Activated CD4-positive, alpha-beta memory T cell treated with anti-CD3 and anti-CD28 coated beads, Interleukin-2, amount 10 ng/mL, durations not matched to agents 7 days and 5 days (primary cell): ENCODE results near the gene NDNF. TPM values are rescaled to one million over a fixed set of nuclear protein-coding genes. Genes with fewer than 3 reads are reported as not detected.

Experiments
- CTCF ChIA-PET: fragments of 350-600 bp; sonication (Branson Sonifier 250); formaldehyde crosslinking; loops from one replicate; lab custom pipeline; 2021; ENCODE audit warnings: antibody characterized with exemption, inconsistent platforms; lab: Charles Lee
- POLR2A ChIA-PET: fragments of 350-600 bp; sonication (Branson Sonifier 250); formaldehyde crosslinking; loops from one replicate; lab custom pipeline; 2021; ENCODE audit warnings: antibody characterized with exemption; lab: Charles Lee
- DNase-seq: peaks from one replicate; pipeline ENCODE4 v3.0.0-alpha.2; 2020
- H3K27ac Mint-ChIP-seq: one replicate; pipeline ENCODE4 v1.8.0; 2021; ENCODE audit warnings: mild to moderate bottlenecking, mixed read lengths
- H3K27me3 Mint-ChIP-seq: one replicate; pipeline ENCODE4 v1.8.0; 2021; ENCODE audit warnings: mixed read lengths
- H3K36me3 Mint-ChIP-seq: one replicate; pipeline ENCODE4 v1.8.0; 2021; ENCODE audit warnings: low read depth, mixed read lengths
- H3K4me1 Mint-ChIP-seq: one replicate; pipeline ENCODE4 v1.8.0; 2021; ENCODE audit warnings: mixed read lengths
- H3K4me3 Mint-ChIP-seq: one replicate; pipeline ENCODE4 v1.8.0; 2021; ENCODE audit warnings: mild to moderate bottlenecking, mixed read lengths
- H3K9me3 Mint-ChIP-seq: one replicate; pipeline ENCODE4 v1.8.0; 2021; ENCODE audit warnings: mixed read lengths
- total RNA-seq, 2 experiments: library from RNA; stranded (reverse); gene quantifications; one replicate each; pipeline ENCODE4 v1.2.3, GENCODE V29; 2021

The NDNF gene
- total RNA-seq, 2 experiments from 2014 or later = 0.28 TPM; not detected in 1

DNA sequence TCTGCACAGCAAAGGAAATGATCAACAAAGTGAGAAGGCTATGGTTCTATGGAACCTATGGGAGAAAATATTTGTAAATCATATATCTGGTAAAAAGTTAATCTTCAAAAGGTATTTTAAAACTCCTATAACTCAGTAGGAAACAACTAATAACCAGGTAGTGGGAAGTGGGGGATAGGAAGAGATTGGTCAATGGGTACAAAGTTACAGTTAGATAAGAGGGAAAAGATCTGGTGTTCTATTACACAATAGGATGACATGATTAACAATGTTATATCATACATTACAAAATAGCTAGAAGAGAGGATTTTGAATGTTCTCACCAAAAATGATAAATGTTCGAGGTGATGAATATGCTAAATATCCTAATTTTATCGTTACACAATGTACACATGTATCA is 46.3 kb downstream of the NDNF start:
- ChIA-PET POLR2A (no interaction called here), CTCF (no interaction called here)
- no peak for DNase-seq
- Mint-ChIP-seq H3K4me1 (no peaks in the 10 kb centered on the region), H3K9me3 (no peaks in the 10 kb centered on the region), H3K27ac (no peak overlapping the region), H3K27me3 (peaks cover 21% of the 10 kb centered on the region), H3K4me3 (no peak overlapping the region), H3K36me3 (no peaks in the 10 kb centered on the region)

DNA sequence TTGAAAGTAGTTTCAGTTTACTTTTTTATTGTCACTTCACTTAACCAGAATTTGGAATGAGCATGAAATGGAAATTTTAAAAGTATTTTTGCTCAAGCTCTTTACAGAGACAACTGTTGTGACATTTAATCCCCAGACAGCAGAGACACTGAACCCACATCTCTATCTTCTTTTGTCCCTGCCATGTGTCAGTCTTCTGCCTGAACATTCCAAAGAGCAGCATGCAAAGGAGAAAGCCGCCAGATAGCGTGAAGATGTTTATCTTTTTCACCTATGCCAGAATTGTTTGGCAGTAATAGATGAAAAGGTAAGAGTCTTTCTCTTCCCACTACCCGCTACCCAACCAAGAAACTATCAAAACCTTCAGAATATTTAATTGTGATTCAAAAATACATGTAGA is 46.8 kb downstream of the NDNF start:
- CTCF ChIA-PET = no interaction called here
- H3K36me3 Mint-ChIP-seq = no peaks in the 10 kb centered on the region
- POLR2A ChIA-PET = no interaction called here
- no peaks in the 10 kb centered on the region for H3K4me1 Mint-ChIP-seq
- no peak overlapping the region for H3K4me3 Mint-ChIP-seq
- no peaks in the 10 kb centered on the region for H3K9me3 Mint-ChIP-seq
- H3K27me3 Mint-ChIP-seq = peaks cover 18% of the 10 kb centered on the region
- H3K27ac Mint-ChIP-seq = no peak overlapping the region
- no peak for DNase-seq

DNA sequence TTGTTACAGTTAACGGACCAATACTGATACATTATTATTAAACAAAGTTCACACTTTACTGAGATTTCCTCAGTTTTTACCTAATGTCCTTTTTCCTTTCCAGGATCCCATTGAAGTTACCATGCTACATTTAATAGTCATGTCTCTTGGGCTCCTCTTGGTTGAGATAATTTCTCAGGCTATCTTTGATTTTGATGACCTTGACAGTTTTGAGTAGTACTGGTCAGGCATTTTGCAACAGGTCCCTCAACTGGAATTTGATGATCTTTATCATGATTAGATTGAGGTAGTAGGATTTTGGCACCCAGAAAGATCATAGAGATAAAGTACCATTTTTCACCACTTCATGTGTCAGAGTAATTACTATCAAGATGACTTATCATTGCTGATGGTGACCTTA is 53.8 kb downstream of the NDNF start:
- no peak overlapping the region for H3K4me3 Mint-ChIP-seq
- peaks cover 7% of the 10 kb centered on the region for H3K27me3 Mint-ChIP-seq
- H3K36me3 Mint-ChIP-seq = no peaks in the 10 kb centered on the region
- ChIA-PET POLR2A (no interaction called here), CTCF (no interaction called here)
- H3K27ac Mint-ChIP-seq = no peak overlapping the region
- no peaks in the 10 kb centered on the region for H3K9me3 Mint-ChIP-seq
- H3K4me1 Mint-ChIP-seq = no peaks in the 10 kb centered on the region
- DNase-seq = no peak

DNA sequence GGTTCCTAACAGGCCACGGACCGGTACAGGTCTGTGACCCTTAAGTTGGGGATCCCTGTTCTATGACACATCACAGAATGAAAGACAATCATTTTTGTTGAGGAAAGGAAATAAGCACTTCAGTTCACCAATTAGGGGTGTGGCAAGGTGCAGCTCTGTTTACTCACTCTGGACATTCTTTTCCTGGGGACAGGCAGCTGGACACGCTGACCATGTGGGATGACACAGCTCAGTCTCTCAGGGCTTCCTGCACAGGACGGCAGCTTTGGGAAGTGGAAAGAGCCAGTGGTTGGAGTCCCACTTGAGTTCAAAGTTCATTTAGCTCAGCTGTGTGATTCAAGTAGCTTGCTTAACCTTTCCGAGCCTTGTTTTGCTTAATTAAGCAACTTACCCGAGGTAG is 55.7 kb downstream of the NDNF start:
- Mint-ChIP-seq H3K36me3 (no peaks in the 10 kb centered on the region), H3K4me1 (no peaks in the 10 kb centered on the region), H3K4me3 (no peak overlapping the region), H3K9me3 (no peaks in the 10 kb centered on the region), H3K27ac (no peak overlapping the region), H3K27me3 (no peaks in the 10 kb centered on the region)
- CTCF ChIA-PET = no interaction called here
- POLR2A ChIA-PET = no interaction called here
- DNase-seq = no peak

DNA sequence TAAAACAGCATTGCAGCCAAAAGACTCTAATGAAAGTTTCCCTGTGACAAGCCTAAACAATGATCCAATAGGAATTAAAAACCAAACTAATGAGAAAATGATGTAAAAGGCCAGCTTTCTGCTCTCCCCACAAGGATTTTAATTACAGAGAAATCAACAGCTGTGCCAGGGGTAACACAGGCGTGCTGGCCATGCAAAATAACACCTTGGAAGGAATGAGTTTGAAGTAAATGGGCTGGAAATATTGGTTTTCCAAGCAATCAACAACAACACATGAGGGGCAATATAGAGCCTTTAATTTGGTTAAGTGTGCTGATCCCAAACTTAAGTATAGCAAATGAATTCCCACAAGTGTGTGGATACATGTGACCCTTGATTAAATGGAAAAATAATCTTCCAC is 56.9 kb downstream of the NDNF start:
- H3K9me3 Mint-ChIP-seq = no peaks in the 10 kb centered on the region
- ChIA-PET CTCF (no interaction called here), POLR2A (no interaction called here)
- H3K4me1 Mint-ChIP-seq = no peaks in the 10 kb centered on the region
- H3K4me3 Mint-ChIP-seq = no peak overlapping the region
- DNase-seq = no peak
- no peak overlapping the region for H3K27ac Mint-ChIP-seq
- H3K27me3 Mint-ChIP-seq = no peaks in the 10 kb centered on the region
- H3K36me3 Mint-ChIP-seq = no peaks in the 10 kb centered on the region

DNA sequence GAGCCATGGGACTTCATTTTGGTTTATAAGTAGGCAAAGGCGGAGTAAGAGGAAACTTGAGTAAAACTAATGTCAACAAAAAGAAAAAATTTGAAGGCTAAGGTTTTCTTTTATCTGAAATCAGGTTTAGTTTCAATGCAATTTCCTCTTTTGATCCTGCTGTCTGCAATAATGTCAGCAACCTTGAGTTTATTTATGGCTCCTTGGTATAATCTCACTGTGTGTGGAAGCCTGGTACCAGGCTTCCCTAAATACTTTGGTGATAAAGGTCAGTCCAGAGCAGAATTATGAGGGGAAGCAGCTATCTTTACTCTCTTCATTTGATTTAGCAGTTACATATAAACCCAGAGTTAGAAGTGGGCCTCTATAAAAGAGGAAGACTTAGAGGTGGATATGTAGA is 57.8 kb downstream of the NDNF start:
- Mint-ChIP-seq H3K4me1 (no peaks in the 10 kb centered on the region), H3K27ac (no peak overlapping the region), H3K36me3 (no peaks in the 10 kb centered on the region), H3K27me3 (no peaks in the 10 kb centered on the region), H3K9me3 (no peaks in the 10 kb centered on the region), H3K4me3 (no peak overlapping the region)
- ChIA-PET POLR2A (no interaction called here), CTCF (no interaction called here)
- DNase-seq = no peak

DNA sequence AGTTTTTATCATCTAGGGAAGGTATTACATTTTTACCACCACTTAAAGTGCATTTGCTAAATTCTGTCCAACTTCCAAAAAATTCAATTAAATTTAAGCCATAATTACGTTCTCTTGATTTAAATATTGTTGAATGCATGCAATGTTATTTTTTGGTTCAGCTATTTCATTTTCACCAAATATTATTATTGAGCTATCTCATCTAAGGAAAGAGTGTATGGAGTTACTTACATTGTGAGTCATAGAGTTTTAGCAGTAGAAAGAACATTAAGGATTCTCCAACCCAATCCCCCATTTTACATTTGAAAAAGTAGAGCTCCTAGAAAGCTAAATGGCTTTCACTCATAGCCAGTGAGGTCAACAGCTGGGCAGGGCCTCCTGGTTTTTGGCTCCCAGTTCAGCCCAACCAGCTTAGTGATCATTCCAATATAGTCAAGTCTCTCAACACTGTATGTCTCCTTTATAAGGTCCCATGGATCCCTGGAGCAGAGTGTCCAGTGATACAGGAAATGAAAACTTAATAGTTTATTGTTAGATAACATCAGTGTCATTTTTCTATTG is 60.5 kb downstream of the NDNF start:
- POLR2A ChIA-PET = no interaction called here
- CTCF ChIA-PET = no interaction called here
- no peak overlapping the region for H3K27ac Mint-ChIP-seq

DNA sequence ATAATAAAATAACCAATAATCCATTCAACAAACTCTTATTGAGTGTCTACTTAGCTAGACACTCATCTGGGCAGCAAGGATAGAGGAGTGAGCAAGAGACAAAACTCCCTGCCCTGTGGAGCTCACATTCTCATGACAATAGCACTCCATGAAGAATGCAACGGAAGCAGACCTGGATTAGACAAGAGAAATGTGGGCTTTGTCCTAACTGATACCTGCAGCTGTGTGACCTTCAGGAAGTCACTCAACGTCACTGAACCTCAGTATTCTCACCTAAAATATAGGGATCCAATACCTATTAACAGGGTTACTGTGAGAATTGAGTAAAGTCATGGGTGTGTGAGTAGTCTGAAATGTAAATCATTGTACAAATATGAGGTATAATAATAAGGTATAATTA is 61.2 kb downstream of the NDNF start:
- Mint-ChIP-seq H3K36me3 (no peaks in the 10 kb centered on the region), H3K4me1 (no peaks in the 10 kb centered on the region), H3K27ac (no peak overlapping the region), H3K27me3 (no peaks in the 10 kb centered on the region), H3K9me3 (no peaks in the 10 kb centered on the region), H3K4me3 (no peak overlapping the region)
- CTCF ChIA-PET = no interaction called here
- DNase-seq = no peak
- POLR2A ChIA-PET = no interaction called here

More for the DNA sequence above, 60.5 kb downstream of the NDNF start:
- Mint-ChIP-seq H3K4me3 (no peak overlapping the region), H3K4me1 (no peaks in the 10 kb centered on the region), H3K27me3 (no peaks in the 10 kb centered on the region), H3K36me3 (no peaks in the 10 kb centered on the region), H3K9me3 (no peaks in the 10 kb centered on the region)
- no peak for DNase-seq

DNA sequence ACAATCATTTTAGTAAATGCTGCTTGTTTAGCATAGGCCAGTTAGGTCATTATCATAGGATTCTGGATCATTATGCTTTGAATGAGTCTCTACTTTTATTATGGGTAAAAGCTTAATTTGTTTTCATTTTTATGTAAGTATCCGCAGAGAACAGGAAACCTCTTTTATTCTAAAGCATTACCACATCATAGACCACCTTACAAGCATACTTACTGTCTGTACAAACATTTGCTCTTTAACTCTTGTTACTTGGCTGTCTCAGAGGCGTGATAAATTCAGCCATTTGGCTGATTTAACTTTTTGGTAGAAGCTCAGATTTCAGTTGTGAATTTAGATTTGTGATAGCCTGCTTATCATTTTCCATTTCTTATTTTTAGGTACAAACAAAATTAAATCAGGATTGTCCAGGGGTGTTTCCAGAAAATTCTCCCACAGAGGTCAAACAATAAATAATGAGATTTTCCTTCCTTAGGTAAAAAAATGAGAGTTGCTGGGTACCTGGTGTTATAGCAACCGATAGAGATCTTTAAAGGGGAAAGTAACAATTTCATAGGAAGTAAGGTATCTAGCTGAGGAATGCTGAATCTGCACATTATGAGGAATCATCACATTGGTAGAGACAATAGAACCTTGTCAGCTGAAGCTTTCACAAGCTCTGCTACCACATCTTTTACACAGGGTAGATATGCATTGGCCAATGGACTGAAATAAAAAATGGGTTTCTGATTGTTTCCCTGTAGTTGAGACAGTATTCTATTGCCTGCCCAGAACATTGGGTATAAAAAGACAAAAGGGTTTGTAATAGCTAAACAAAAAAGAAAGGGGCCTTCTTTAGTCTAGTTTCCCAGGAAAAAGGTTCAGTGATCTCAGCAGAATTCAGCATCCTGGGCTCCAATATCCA is 62.5 kb downstream of the NDNF start:
- Mint-ChIP-seq H3K9me3 (no peaks in the 10 kb centered on the region), H3K36me3 (no peaks in the 10 kb centered on the region), H3K27me3 (no peaks in the 10 kb centered on the region), H3K4me1 (no peaks in the 10 kb centered on the region), H3K27ac (no peak overlapping the region), H3K4me3 (no peak overlapping the region)
- no peak for DNase-seq
- CTCF ChIA-PET = no interaction called here
- POLR2A ChIA-PET = no interaction called here

DNA sequence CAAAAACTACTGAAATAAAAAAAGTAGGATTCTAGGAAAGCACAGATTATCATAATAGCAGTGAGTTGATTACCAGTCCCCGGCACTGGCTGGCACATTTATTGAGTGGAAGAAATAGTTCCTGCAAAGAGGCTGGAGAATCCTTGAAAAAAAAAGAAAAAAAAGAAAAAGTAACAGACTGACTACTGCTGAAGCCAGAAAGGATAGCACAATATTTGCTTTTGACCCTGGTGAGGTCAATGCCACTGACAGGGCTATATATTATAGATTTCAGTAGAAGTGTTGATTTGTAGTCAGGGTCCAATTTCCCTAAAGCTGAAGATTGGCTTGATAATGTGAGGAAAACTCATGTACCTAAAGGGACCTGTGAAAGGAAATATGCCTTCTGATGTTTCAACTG is 64.7 kb downstream of the NDNF start:
- Mint-ChIP-seq H3K9me3 (no peaks in the 10 kb centered on the region), H3K27ac (no peak overlapping the region), H3K4me3 (no peak overlapping the region), H3K36me3 (no peaks in the 10 kb centered on the region), H3K27me3 (no peaks in the 10 kb centered on the region), H3K4me1 (no peaks in the 10 kb centered on the region)
- ChIA-PET POLR2A (no interaction called here), CTCF (no interaction called here)
- DNase-seq = no peak

DNA sequence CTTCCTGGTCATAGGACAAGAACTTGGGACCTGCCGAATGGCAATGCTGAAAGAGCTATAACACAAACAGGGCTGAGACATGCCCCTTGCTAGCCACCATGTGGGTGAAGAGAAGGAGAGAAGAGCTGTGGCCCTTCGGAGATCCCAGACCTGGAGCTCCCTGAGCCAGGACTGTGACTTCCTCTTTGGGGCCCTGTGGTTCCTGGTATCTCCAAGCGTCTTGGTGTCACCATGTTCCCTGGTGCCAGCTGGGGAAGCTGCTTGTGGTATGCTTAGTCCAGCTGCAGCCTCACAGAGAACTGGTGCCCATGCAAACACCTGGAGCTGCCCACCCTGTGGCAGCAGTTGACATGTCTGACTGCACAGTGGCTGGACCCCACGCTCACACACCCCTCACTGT is 68.5 kb downstream of the NDNF start:
- Mint-ChIP-seq H3K4me1 (no peaks in the 10 kb centered on the region), H3K36me3 (no peaks in the 10 kb centered on the region), H3K27me3 (no peaks in the 10 kb centered on the region), H3K27ac (no peak overlapping the region), H3K4me3 (no peak overlapping the region), H3K9me3 (peaks cover 3% of the 10 kb centered on the region)
- CTCF ChIA-PET = no interaction called here
- POLR2A ChIA-PET = no interaction called here
- no peak for DNase-seq

DNA sequence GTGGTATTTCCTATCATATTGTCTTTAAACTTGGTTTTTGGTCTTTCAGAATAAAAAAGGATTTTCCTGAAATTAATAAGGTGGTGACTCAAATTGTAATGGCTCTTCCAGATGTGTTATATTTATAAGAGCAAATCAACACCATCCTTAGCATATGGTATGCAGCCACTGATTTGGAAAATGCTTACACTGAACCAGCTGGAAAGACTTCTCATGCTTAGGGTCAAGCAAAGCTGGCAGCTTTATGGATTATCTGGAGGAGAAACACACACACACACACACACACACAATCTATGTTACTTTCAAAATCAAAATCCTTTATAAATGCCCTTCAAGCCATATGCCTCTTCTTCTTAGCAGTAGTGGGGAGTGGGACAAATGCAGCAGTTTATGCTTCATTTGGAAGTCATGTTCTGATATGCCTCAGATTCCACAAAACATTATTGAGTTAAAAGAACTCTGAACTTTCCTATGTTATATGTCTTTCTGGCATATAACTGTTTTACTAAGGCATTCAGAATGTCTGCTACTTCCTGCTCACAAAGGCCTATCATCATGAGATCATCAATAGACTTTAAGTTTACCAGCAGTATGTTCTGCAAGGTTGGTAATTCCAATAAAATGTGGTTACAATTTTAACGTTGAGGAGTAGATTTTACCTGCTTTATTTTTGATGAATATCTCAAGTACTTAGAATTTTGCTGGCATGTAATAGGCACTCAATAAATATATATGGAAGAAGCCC is 76.9 kb downstream of the NDNF start:
- DNase-seq = no peak
- CTCF ChIA-PET = no interaction called here
- Mint-ChIP-seq H3K4me1 (no peaks in the 10 kb centered on the region), H3K36me3 (no peaks in the 10 kb centered on the region), H3K9me3 (peaks cover 5% of the 10 kb centered on the region), H3K4me3 (no peak overlapping the region), H3K27ac (no peak overlapping the region), H3K27me3 (peaks cover 2% of the 10 kb centered on the region)
- POLR2A ChIA-PET = no interaction called here

DNA sequence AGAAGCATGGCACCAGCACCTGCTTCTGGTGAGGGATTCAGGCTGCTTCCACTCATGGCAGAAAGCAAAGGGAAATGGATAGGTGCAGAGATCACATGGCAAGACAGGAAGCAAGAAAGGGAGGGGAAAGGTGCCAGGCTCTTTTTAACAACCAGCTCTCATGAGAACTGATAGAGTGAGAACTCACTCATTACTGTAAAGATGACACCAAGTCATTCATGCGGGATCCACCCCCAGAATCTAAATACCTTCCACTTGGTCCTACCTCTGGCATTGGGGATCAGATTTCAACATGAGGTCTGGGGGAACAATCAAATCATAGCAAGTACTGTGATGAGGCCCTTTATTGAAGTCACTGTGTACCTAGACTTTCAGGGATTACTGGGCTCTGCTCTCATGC is 77.8 kb downstream of the NDNF start:
- CTCF ChIA-PET = no interaction called here
- Mint-ChIP-seq H3K36me3 (no peaks in the 10 kb centered on the region), H3K4me3 (no peak overlapping the region), H3K9me3 (peaks cover 5% of the 10 kb centered on the region), H3K4me1 (no peaks in the 10 kb centered on the region), H3K27ac (no peak overlapping the region), H3K27me3 (peaks cover 4% of the 10 kb centered on the region)
- no peak for DNase-seq
- POLR2A ChIA-PET = no interaction called here
